ENCODE measurements around the gene ZFYVE16. TPM values are rescaled to one million over a fixed set of nuclear protein-coding genes. Genes with fewer than 3 reads are reported as not detected.
A peak's percentile ranks its signal among the peaks of the same experiment; 100 is the strongest.

The ZFYVE16 gene
- total and polyA plus RNA-seq, 2 of the 13 experiments (the other 11 are each of a cell fraction or from before 2014, with no cell fraction given) = 9.3 to 33.3 TPM

- no peak for TF ChIP-seq RAD51 (IDR thresholded peaks at IDR 0.05; ENCODE audit: borderline replicate concordance)
- no peak for TF ChIP-seq ATF1 (CRISPR knock-in tag; IDR thresholded peaks at IDR 0.05)
- peak; percentile 23 for TF ChIP-seq PHF5A (CRISPR knock-in tag; IDR thresholded peaks at IDR 0.05; ENCODE audit: low read depth, unreplicated experiment)
- no peak for TF ChIP-seq CENPX (CRISPR knock-in tag; IDR thresholded peaks at IDR 0.05)
- TF ChIP-seq ZFX (CRISPR knock-in tag; IDR thresholded peaks at IDR 0.05; ENCODE audit: low read depth) = peak; percentile 94
- peak; percentile 89 for TF ChIP-seq ZNF687 (CRISPR knock-in tag; IDR thresholded peaks at IDR 0.05)
- TF ChIP-seq CHCHD3 (CRISPR knock-in tag; IDR thresholded peaks at IDR 0.05) = no peak
- TF ChIP-seq CREB1 (IDR thresholded peaks at IDR 0.05) = peak; percentile 58; the same call in 1 of the 2 replicates
- no peak for TF ChIP-seq CREB1 (CRISPR knock-in tag; IDR thresholded peaks at IDR 0.05)
- peak; percentile 58 for TF ChIP-seq NR2C2 (CRISPR knock-in tag; IDR thresholded peaks at IDR 0.05; ENCODE audit: borderline replicate concordance)
- TF ChIP-seq, protein P1, sequence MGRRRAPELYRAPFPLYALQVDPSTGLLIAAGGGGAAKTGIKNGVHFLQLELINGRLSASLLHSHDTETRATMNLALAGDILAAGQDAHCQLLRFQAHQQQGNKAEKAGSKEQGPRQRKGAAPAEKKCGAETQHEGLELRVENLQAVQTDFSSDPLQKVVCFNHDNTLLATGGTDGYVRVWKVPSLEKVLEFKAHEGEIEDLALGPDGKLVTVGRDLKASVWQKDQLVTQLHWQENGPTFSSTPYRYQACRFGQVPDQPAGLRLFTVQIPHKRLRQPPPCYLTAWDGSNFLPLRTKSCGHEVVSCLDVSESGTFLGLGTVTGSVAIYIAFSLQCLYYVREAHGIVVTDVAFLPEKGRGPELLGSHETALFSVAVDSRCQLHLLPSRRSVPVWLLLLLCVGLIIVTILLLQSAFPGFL (CRISPR knock-in tag; IDR thresholded peaks at IDR 0.05) = no peak
- TF ChIP-seq SKI (IDR thresholded peaks at IDR 0.05; ENCODE audit: partially characterized antibody) = peak; percentile 53
- peak; percentile 27; the same call in 1 of the 2 replicates for TF ChIP-seq PITX1 (CRISPR knock-in tag; IDR thresholded peaks at IDR 0.05)
- TF ChIP-seq ZSCAN31 (CRISPR knock-in tag; IDR thresholded peaks at IDR 0.05; ENCODE audit: low read depth) = peak; percentile 73; the same call in 1 of the 2 replicates
- peak; percentile 74; the same call in 1 of the 2 replicates for TF ChIP-seq DNMT1 (CRISPR knock-in tag; IDR thresholded peaks at IDR 0.05)
- TF ChIP-seq THAP7 (CRISPR knock-in tag; IDR thresholded peaks at IDR 0.05) = no peak
- peak; percentile 60; the same call in 1 of the 2 replicates for TF ChIP-seq ZFP90 (CRISPR knock-in tag; IDR thresholded peaks at IDR 0.05; ENCODE audit: borderline replicate concordance)
- no peak for TF ChIP-seq ZNF282 (IDR thresholded peaks at IDR 0.05; ENCODE audit: partially characterized antibody)
- TF ChIP-seq ZMYM3 (CRISPR knock-in tag; IDR thresholded peaks at IDR 0.05) = no peak
- TF ChIP-seq GTF3A (CRISPR knock-in tag; conservative IDR thresholded peaks at IDR 0.05) = no peak
- peak; percentile 62; the same call in 1 of the 2 replicates for TF ChIP-seq ZSCAN12 (CRISPR knock-in tag; IDR thresholded peaks at IDR 0.05)
- TF ChIP-seq ZFP37 (CRISPR knock-in tag; IDR thresholded peaks at IDR 0.05; ENCODE audit: borderline replicate concordance) = no peak
- no peak for TF ChIP-seq NFIC (IDR thresholded peaks at IDR 0.05; ENCODE audit: low read length)
- TF ChIP-seq ZNF776 (CRISPR knock-in tag; IDR thresholded peaks at IDR 0.05) = no peak; the same call in 1 of the 2 replicates
- no peak for TF ChIP-seq ZNF225 (CRISPR knock-in tag; IDR thresholded peaks at IDR 0.05)
- TF ChIP-seq ELF4 (CRISPR knock-in tag; IDR thresholded peaks at IDR 0.05; ENCODE audit: borderline replicate concordance) = peak; percentile 76; the same call in 1 of the 2 replicates
These were observed at the start of gene ZFYVE16 (continued) for GRCh38 chr5:80407735-80408483.
